GM21447 (cell line): ENCODE data around the gene C1QTNF7.

Experiments used
- ATAC-seq: cut with Tn5 transposase; IDR thresholded peaks from one replicate; pipeline ENCODE4 v1.9.1; 2021; ENCODE audit not compliant: unreplicated experiment

C1QTNF7 gene

DNA sequence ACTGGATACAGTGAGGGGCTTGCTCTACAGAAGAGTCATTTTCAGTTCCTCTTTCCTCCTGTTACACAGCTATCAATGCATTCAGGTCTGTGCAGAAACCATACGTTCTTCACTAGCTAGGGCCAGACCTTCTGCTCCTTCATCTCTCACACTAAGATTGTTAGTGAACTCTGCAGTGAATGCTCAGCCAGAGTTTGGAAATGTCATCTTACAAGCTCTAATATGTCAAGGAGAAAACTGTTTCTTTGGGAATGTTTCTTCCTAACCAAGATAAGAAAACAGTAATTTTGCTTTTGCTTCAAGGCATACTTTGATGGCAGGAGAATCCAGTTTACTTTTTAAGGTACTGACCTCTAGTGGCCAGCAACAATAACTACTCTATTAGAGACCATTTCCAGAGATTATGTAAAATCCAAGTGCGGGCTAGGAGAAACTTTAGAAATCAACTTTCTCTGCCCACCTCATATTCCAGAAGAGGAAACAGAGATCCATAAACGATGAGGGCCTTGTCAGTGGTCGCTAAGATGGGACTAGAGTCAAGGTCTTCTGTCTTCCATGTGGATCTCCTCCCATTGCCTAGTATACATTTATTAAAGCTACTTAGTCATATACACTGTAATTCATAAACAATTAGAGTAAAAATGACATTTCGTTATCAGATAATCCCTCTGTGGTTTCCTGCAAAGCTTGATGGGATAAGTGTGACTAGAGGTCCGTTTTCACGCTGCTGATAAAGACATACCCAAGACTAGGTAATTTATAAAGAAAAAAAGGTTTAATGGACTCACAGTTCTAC lies 29.8 kb downstream of the C1QTNF7 start:
- peak; percentile 94 for ATAC-seq

DNA sequence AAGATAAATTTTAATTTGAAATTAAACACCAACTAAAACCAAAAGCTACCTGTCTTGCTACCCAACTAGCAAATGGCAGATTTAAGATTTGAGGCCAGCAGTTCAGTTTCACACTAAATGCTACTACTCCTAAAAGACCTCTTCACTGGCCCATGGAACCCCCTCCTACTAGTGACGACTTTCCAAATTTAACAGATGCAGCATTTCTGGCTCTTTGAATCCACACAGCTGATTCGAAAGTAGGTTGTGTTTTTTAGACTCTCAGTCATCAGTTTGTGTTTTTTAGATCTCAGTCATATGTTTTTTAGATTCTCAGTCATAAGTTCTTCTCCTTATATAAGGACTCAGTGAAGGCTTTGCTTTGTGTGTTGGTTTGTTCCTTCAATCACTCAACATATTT lies 30.8 kb downstream of the C1QTNF7 start:
- ATAC-seq, result no peak

DNA sequence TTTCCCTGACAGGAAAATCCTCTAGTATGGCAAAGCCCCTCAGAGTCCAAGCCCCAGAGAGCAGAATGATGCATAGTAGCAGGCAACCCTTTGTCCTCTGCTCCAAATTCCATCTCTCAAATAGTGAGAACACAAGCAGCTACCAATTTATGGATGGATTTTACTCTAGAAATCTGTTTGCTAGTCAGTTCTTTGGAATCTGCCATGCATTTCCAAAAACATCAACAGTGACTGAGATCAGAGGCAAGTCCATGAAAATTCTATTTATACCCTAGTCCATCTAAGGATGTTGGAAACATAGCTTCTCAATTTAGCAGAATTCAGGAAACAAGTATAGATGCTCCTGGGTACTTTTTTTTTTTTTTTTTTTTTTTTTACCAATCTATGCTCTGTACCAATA lies 31.9 kb downstream of the C1QTNF7 start:
- no peak for ATAC-seq

DNA sequence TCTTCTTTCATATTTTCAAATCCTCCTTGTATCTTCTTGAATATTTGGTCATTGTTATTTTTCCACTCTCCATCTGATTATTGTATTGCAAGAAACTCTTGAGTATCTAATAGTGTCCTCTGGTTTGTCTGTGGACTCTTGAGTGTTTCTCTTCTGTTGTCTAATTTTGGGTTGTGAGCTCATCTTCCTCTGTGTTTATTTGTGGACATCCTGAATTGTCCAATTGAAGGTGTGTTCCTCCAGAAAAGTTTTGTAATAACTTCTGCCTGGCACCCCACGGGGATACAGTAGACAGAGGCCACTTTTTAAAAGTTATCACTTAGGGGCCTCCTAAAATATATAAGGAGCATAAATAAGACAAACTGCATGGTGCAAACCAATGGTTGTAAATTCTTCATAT lies 38.8 kb downstream of the C1QTNF7 start:
- ATAC-seq, result no peak

DNA sequence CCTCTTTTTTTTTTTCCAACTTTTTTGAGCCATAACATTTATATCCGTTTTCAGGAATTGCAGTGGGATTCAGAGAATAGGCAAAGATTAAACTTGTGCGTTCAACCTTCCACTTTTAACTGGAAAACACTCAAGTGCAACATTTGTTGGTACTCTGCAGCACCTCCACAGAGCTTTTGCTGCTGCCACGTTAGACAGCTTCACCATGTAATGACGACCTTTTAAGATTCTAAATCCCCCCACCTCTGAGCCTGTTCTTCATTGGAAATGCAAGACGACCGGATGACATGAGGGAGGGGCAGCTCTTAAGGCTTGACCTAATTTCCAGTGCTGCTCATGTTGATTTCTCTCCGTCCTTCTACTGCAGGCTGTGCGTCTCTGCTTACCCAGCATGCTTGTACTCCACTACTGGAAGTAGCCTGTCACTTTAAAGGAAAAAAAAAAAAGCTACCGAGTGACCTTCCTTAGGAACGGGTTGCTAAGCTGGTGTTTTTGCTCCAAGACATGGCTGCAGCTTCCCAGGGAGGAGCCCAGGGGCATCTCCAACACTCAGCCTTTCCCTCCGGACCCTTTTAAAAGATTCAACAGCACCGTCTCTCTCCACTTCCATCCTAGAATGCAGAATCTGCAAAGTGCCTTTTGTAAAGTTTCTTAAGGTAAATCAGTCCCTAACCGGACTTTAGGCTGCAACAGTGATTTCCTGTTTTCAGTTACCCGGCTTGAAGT lies 41.7 kb downstream of the C1QTNF7 start, which contains the start of gene CC2D2A:
CC2D2A (plus strand) TSS at position 481 of the 726 bp plus-strand sequence. CDS start 6,051 bp downstream, outside the sequence.
- no peak for ATAC-seq

DNA sequence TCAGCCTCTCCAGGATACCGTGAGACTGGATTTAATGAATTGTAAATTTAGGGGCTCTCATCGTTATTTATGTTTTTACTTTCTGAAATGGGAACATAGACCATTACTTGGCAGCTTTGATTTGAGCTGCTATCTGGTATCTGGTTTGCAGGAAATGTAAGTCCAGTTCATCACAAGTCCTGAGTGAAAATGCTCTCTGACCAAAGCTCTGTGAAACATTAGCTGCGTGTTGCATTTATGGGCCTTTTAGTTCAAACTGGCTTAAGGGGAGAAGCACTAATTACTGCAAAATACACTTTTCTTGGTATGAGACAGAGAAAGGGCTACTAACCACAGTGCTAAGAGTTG lies 42.3 kb downstream of the C1QTNF7 start:
- no peak for ATAC-seq

DNA sequence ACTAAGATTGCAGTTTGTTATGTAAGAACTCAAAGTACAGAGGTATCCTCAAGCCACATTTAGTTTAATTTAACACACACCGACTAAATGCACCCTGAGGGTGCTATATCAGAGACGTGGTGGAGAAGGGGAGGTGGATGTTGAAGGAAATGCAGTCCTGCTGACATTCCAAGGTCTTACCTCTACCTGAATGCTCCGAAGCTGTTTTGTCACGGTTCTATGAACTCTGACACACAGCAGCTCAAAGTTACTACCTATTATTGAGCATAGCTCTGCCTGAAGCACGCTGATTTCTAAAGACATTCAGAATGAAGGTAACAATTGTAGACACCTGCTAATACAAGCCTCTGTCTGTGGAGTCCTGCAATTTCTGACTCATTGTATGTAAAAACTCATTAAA lies 48.6 kb downstream of the C1QTNF7 start:
- ATAC-seq, result no peak

DNA sequence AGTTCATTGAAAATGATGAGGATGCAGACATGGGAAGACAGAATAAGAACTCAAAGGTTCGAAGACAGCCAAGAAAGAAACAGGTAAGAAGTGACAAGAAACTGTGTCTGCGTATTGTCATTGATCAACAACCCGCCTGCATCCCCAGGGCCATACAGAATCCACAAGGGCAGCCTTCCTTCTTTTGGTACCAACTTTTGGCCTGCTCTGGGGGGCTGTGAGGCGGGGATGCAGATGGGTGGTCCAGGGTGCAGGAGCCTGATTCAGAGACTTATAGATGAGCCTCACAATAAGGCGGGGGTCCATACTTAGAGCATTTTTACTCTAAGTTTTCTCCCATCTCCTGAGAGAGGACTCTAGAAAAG lies 50.9 kb downstream of the C1QTNF7 start:
- no peak for ATAC-seq

DNA sequence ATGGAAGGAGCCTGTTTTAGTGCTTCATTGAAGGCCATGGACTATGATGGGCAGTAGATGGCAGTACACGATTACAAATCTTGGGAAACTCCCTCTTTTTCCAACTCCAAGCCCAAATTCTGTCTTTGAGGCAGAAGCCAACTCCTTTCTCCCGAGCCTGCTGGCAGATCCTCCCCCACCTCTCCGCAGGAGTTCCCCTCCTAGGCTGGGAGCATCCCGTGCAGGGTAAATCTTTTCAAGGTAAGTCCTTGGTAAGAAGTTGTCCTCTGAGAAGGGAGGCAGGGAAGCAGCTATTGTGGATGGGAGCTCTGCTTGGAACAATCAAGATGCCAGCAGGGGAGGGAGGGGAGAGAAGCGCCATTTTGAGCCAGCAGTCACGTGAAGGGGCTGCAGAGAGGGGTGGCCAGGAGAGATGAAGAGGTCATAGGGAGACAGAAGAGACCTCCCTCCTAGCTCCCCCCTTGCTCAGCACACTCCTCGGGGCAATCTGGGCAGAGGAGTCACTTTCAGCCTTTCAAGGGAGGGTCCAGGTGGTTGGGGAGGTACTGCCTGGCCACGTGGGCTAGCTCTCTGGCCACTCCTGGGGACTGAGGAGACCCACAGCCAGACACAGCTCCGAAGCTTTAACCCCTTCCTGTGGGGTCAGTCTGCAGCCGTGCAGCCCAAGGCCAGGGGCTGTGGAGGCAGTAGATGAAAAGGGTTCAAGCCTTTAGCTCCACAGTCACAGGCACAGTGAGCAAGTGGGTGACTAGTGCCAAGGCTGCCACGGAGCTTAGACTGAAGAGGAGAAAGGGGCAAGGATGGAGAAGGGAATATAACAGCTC lies 51.5 kb downstream of the C1QTNF7 start:
- ATAC-seq, result no peak

DNA sequence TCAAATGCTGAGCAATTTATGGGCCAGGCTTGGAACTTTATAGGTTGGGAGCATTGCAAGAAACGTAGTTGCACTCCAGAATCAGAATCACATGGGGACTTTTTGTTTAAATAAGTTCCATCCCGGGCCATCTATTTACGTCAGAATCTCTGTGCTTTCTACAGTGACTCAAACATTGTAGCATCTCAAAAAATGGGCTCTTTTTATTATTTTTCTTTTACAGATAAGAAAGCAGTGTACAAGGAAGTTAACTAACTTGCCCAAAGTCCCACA lies 52.0 kb downstream of the C1QTNF7 start:
- no peak for ATAC-seq

DNA sequence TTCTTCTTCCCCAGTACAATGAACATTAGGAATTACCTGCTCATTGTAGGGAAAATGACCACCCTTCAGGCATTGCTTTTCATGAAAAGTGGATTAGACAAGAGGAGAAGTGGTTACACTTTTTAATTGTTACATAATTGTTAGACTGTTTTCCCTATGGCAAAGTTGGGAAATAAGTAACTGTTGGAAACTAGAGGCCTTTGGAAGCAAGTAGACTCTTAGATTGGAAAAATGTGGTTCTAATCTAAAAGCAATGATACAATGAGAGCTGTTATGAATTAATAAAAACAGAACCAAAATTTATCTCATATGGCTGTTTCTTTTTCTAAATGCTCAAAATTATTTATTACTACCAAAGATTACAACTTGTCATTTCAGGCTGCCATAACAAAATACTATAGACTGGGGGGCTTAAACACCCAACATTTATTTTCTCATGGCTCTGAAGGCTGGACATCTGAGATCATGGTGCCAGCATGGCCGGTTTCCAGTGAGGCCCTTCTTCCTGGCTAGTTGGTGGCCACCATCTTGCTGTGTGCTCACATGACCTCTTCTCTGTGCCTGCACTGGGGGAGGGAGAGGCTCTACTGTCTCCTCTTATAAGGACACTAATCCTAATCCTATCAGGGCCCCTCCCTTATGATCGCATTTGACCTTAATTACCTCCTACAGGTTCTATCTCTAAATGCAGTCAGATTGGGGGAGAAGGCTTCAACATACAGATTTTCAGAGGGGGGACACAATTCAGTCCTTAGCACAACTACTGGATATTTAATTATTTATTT lies 54.3 kb downstream of the C1QTNF7 start:
- ATAC-seq, result no peak

DNA sequence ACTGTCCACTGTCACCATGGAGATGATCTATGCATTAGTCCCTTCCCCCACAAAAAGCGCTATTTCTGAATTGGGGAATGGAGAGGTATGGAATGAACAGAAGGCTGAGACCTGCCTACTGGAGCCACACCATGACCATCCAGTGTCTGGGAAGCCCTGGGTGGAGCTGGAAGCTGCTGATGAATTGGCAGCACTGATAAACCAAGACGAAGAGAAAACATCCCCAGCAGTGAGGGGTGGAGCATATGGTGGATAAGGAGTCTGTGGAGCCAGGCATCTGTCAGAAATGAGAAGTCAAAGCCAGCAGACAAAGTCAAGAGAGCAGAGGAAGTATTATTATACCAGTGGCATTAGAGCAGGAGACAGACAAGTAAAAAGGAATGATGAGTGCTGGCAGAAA lies 55.0 kb downstream of the C1QTNF7 start:
- no peak for ATAC-seq

DNA sequence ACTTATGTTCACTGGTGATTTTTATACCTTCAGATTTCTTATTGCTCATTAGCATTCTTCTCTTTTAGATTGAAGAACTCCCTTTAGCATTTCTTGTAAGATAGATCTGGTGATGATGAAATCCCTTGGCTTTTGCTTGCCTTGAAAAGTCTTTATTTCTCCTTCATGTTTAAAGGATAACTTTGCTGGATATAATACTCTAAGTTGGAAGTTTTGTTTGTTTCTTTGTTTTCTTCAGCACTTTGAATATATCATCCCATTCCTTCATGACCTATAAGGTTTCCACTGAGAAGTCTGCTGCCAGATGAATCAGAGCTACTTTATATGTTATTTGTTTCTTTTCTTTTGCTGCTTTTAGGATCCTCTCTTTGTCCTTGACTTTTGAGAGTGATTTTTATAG lies 60.3 kb downstream of the C1QTNF7 start:
- ATAC-seq, result no peak

DNA sequence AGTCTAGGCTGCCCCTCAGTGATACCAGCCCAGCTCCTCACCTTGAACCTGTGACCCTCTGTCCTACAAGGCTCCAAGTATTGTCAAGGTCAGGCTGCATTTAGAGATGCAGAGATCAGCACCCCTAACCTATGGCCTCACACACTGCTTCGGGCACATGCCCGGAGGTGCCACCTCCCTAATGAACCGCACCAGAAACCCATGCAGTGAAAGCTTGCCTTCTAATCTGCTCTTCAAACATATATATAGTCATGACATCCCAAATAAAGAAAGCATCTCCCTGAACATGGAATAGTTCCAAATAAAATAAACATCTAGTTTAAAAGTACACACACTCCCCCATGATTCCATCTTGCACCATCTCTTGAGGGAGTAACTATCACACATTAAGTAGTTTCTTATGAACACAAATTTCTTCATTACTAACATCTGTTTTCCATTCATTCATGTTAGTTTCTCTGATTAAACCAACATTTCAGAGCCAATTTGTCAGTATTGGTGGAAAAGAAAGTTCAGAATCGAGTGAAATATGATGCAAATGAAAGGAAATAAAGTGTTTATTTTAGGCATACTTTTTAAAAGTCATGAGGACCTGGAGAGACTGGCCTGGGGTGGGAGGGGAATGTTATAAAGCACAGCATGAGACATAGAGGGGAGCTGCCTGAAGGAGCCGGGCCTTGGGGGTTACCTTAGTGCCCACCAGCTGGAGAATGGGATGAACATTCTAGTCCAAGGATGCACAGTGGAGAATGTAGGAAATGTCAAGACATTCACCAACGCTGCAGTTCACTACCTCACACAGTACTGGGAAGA lies 61.0 kb downstream of the C1QTNF7 start:
- no peak for ATAC-seq

DNA sequence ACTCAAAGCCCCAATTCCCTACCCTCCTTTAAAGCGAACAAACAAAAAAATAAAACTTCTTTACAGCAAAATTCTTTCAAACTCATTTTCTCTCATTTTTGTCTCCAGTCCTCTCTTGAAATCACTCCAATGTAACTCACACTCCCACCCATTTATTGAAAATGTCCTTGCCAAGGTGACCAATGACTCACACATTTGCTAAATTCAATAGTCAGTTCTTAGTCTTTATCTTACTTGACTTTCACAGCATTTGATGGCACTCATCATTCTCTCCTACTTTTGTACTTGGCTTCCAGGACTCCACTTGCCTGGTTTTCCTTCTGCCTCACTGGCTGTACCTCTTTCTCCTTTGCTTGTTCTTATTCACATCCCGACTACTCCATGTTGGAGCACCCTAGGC lies 61.7 kb downstream of the C1QTNF7 start:
- no peak for ATAC-seq

DNA sequence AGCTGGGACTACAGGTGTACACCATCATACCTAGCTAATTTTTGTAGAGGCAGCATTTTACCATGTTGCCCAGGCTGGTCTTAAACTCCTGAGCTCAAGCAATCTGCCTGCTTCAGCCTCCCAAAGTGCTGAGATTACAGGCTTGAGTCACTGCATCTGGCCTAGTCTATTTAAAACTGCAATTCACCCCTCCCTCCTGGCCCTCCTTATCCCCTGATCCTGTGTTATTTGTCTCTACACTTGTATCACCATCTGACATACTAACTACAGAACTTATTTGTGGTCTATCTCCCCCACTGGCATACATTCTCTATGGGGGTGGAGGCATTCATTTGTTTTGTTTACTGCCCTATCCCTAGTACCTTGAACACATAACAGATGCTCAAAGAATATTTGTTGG lies 65.6 kb downstream of the C1QTNF7 start:
- no peak for ATAC-seq

DNA sequence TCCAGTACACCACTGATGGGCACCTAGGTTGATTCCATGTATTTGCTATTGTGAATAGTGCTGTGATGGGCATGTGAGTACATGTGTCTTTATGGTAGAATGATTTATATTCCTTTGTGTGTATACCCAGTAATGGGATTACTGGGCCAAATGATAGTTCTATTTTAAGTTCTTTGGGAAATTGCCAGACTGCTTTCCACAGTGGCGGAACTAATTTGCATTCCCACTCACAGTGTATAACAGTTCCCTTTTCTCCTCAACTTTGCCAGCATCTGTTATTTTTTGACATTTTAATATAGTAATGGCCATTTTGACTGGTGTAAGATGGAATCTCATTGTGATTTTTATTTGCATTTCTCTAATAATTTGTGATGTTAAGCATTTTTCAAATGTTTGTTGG lies 67.8 kb downstream of the C1QTNF7 start:
- ATAC-seq, result no peak
